HG03521 (cell line): ENCODE measurements around the gene LRRFIP1.
A peak's percentile ranks its signal among the peaks of the same experiment; 100 is the strongest.
"Not testable (repeated sequence)": the region's sequence is repeated elsewhere in the genome, so short reads cannot be mapped to it uniquely, and the experiment has no call there.

Source experiments
- ATAC-seq: cut with Tn5 transposase; IDR thresholded peaks from one replicate; pipeline ENCODE4 v1.9.1; 2021; ENCODE audit warnings: mild to moderate bottlenecking, moderate library complexity; ENCODE audit not compliant: unreplicated experiment

The LRRFIP1 gene

GRCh38 chr2:237742614-237743013, 115.2 kb downstream of the LRRFIP1 start:
- ATAC-seq, result no peak

DNA sequence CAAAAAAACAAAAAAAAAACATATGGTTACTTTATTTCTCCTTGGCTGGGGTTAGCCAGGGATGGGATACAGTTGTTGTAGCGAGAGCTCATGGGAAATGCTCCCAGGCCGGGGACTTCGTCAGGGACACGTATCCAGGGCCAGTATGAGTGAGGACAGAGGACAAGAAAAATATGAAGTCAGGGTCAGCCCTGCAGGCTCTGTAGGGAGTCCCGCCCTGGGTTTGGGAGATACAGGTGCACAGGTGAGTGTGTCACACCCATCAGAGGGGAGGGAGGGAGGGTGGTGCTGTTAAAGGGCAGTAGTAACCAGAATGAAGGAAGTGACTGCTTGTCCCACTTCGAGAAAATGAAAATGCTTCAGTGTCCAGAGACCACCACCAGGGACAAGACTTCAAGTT, 115.6 kb downstream of the LRRFIP1 start:
- no peak for ATAC-seq

GRCh38 chr2:237743561-237744269, 116.3 kb downstream of the LRRFIP1 start:
- ATAC-seq, result no peak

GRCh38 chr2:237744270-237744612, 116.9 kb downstream of the LRRFIP1 start:
- ATAC-seq, result no peak

- no peak for ATAC-seq
Observed at GRCh38 chr2:237744613-237745249, 117.3 kb downstream of the LRRFIP1 start.

GRCh38 chr2:237745250-237745613, 117.8 kb downstream of the LRRFIP1 start:
- no peak for ATAC-seq

DNA sequence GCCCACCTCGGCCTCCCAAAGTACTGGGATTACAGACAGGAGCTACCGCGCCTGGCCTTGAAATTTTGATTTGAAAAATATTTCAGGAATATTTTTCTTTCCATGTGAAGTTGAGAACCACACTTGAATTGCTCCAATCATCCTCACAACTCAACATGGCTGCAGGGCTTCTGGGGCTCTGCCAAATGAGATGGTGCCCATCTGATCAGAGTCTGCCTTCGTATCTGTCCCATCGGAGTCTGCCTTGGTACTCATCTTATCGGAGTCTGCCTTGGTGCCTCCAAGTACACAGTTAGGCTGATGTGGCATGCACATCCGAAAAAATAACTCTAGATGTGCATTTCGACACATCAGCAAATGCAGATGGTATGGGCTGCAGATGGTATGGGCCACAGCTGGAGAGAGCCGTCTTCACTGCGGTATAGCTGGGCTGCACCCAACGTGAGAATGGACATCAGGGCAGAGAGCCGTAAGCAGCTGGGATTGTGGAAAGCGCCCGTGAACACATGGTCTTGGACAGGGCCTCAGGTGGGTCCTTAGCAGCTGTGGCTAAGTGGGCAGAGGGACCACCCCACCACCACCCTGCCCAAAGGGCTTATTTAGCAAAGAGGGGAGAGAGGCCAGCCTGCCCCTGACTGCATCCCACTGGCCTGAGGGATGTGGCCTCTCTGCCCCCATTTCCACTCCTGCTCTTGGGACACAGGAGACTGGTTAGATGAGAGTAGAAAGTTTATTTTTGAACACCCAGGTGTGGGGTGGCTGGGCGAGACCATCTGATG, 119.1 kb downstream of the LRRFIP1 start:
- no peak for ATAC-seq

GRCh38 chr2:237747189-237747588, 119.8 kb downstream of the LRRFIP1 start:
- no peak for ATAC-seq

GRCh38 chr2:237749002-237749401, 121.6 kb downstream of the LRRFIP1 start:
- no peak for ATAC-seq

DNA sequence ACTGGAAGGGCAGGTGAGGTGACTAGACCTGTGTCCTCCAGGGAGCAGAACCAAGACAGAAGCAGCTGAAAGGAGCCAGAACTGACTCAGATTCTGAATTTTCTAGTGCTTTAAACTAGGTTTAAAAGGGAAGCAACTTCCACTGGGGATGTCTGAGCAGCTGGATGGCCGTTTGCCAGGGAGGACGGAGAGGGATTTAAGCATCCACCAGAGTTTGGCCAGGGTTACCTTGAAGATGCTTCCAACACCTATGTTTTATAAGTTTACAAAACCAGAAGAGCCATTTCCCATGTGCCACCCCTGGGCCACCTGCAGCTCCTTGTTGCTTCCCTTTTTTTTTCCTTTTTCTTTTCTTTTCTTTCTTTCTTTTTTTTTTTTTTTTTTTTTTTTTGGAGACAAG, 122.6 kb downstream of the LRRFIP1 start:
- ATAC-seq, result no peak

DNA sequence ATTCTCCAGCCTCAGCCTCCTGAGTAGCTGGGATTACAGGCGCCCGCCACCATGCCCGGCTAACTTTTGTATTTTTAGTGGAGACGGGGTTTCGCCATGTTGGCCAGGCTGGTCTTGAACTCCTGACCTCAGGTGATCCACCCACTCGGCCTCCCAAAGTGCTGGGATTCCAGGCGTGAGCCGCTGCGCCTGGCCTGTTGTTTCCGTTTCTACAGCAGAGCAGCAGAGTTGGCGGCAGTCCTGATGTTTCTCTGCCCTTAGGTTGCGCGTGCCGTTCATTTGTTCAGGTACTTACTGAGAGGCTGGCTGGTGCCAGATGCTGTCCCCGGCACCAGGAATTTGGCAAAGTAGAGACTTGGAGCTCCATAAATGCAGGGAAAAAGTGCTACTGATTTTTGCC, 123.1 kb downstream of the LRRFIP1 start:
- not testable (repeated sequence) for ATAC-seq

GRCh38 chr2:237752761-237753165, 125.4 kb downstream of the LRRFIP1 start:
- ATAC-seq, result peak; percentile 98

DNA sequence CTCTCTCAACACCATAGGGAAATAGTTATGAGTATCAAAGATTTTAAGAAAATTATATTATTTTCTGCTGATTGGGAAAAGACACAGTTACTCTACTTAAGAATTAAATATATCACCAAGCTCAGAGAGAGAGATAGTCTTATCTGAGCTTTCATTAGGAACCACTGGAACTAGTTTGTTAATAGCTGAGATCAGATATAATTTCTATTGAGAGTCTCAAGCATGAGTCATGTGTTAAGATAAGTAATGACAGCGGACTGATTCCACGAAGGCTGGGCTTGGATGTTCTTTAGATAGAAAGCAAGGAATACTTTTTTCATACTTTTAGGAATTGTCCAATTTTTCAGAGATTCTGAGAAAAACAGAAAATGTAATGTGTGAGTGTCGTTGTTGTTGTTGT, 126.8 kb downstream of the LRRFIP1 start:
- ATAC-seq, result no peak

DNA sequence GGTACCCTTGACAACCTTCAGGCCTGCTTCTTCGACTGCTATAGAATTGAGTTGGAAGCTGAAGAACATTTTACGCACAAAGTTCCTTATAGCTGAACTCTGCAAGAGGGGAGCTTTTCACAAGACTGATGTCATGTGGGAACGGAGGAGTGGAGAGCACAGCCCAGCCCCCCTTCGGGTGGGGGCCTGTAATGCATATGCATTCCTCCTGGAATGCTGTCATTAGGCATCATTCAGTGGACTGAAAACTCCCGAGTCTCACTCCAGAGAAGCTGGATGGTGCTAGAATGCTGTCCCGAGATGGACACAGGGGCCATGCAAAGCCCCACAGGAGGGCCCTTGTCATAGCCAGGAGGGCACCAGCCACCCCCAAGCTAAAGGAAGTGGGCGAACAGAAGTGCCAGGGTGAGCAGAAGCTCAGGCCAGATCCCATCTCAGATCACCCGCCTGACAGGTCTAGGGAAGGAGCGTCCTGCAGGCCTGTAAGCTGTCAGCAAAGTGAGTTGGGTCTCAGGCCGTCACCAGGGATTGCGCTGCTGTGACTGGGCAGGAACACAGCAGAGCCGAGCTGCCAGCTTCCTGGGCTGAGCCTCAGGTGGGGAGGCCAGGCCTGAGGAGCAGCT, 127.3 kb downstream of the LRRFIP1 start:
- no peak for ATAC-seq

GRCh38 chr2:237757616-237758015, 130.2 kb downstream of the LRRFIP1 start:
- ATAC-seq, result no peak

DNA sequence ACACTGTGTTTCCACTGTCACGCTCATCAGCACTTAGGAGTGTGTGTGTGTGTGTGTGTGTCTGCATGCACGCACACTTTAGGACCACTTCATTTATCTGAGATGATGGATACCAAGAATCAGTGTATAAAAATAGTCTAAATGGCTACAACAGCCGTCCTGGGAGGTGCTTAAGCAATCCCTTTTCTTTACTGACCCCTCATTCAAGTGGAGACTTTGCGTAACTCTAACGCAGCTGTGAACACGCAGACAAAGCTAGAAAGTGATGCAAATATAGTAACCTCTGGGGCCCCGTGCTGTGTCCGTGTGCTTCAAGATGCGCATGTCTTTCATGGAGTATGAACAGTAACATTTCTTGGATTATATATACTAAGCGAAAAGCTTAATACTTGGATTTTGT, 130.8 kb downstream of the LRRFIP1 start:
- ATAC-seq, result no peak

DNA sequence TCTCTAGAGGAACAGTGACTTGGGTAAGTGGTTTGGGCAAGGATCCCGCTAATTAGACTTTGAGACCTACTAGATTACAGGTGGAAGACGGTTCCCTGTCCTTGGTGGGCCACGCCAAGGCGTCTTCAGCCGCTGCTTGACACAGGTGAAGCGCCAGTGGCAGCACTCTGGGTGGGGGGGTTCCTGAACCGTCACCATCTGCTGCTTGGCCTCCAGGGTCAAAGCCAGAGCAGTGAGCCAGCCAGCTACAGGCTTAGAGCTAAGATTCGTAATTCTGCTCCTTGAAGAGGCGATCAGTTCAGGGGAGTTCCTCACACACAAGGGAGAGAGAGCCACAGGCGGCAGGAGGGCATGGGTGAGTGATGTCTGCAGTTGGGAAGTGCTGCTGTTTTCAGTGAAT, 131.8 kb downstream of the LRRFIP1 start:
- ATAC-seq, result no peak

DNA sequence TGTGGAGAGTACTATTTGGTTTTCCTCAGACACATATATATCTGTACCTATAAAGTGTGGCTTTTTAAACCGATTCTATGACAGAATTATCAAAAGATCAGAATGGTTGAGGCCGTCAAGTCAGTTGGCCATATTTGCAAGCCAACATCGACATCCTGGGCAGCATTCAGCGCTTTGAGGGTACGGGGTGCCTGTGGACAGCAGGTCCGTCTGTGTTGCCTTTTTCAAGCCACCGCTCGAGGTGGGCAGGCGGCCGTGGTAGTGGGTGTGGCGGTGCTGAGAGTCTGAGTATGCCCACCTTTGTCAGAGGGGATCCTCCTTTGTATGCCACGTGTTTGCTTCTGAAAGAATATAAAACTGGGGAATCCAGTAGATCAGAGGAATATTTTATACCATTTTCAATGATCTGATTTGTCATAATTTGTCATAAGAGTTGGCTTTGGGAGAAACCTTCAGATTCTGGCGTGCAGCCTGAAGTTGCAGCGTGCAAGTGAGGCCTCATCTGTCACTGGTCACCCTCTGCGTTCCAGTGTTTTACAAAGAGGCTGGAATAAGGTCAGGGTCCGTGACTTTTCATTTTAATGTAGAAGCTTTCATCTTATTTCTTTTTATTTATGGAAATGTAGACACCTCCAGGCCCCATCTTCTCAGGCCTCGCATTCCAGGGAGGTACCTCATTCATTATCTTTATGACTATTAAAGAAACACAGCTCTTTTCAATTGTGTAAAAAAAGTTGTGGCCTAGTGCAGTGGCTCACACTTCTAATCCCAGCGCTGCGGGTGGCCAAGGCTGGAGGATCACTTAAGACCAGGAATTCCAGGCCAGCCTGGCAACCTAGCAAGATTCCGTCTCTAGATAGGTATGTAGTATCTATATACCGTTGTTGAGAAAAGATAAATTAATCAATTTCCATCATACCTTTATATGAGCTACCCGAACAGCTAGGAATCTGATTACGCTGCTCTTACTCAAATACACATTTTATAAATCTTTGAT, 133.4 kb downstream of the LRRFIP1 start:
- no peak for ATAC-seq

DNA sequence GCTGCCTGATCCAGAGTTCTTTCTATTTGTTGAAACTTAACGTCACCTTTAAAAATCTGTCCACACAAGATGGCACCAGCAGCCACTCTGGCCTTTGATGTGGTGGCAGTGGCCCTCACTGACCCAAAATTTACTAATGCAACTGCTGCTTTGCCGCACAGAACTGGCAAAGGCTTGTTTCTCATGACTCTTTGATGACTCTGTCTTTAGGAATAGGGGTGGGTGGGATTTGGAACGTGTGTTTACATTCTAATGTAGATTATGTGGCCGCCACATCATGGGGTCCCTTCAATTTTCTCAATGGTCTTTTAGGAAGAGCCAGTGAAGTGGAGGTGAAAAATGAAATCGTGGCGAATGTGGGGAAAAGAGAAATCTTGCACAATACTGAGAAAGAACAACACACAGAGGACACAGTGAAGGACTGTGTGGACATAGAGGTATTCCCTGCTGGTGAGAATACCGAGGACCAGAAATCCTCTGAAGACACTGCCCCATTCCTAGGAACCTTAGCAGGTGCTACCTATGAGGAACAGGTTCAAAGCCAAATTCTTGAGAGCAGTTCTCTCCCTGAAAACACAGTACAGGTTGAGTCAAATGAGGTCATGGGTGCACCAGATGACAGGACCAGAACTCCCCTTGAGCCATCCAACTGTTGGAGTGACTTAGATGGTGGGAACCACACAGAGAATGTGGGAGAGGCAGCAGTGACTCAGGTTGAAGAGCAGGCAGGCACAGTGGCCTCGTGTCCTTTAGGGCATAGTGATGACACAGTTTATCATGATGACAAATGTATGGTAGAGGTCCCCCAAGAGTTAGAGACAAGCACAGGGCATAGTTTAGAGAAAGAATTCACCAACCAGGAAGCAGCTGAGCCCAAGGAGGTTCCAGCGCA, 135.2 kb downstream of the LRRFIP1 start:
- not testable (repeated sequence) for ATAC-seq
